ENCODE results near the gene CYB561D2. TPM values are rescaled to one million over a fixed set of nuclear protein-coding genes. Genes with fewer than 3 reads are reported as not detected.
A peak's percentile ranks its signal among the peaks of the same experiment; 100 is the strongest.

Gene CYB561D2
- total RNA-seq, 6 donors from 2014 or later: 13.2 to 35.4 (median 26.8) TPM

DNA sequence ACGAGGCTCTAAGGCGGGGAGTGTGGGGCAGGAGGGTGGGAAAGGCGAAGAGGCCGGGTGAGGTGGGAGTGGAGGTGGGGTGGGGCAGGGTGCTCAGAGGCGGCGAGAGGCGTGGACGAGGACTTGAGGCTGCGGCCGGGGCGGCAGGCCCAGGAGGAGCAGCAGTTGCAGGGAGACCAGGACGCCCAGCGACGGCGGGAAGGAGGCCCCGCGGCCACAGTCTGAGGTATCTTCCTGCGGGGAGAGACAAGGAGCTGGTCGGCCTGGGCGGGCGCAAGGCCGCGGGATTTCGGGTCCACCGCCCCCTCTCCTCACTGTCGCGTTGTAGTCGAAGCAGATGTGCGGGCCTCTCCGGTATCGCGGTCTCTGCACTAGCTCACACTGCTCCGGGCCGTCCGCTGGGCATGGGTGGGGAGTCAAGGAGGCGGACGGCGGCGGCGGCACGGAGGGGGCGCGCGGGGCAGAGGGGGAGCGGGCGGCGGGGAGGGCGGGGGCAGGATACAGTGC lies 14.0 kb downstream of the CYB561D2 start:
- DNase-seq: peak in 1 of 2 donors; percentile 88
- Histone ChIP-seq H3K4me1 (peaks cover 10 to 22% (median 12%) of the 10 kb centered on the region in 4 donors), H3K9me3 (no peaks in the 10 kb centered on the region), H3K36me3 (peaks cover 0 to 7% (median 2%) of the 10 kb centered on the region in 4 donors), H3K27ac (peak overlapping the region; percentile 32 to 76 (median 44)), H3K27me3 (no peaks in the 10 kb centered on the region), H3K4me3 (peak overlapping the region; percentile 53 to 65 (median 58))
- ATAC-seq (ENCODE audit: low FRiP score in 2 of 2): peak in 1 of 2 donors; percentile 66
- 40 to 41% methylated on average over 21 to 39 of the region's 48 CpGs for WGBS, 2 donors
- TF ChIP-seq POLR2A (IDR thresholded peaks at IDR 0.05) (no peak), POLR2AphosphoS5 (IDR thresholded peaks at IDR 0.05) (no peak), EP300 (IDR thresholded peaks at IDR 0.05) (no peak)
- TF ChIP-seq, protein P1, sequence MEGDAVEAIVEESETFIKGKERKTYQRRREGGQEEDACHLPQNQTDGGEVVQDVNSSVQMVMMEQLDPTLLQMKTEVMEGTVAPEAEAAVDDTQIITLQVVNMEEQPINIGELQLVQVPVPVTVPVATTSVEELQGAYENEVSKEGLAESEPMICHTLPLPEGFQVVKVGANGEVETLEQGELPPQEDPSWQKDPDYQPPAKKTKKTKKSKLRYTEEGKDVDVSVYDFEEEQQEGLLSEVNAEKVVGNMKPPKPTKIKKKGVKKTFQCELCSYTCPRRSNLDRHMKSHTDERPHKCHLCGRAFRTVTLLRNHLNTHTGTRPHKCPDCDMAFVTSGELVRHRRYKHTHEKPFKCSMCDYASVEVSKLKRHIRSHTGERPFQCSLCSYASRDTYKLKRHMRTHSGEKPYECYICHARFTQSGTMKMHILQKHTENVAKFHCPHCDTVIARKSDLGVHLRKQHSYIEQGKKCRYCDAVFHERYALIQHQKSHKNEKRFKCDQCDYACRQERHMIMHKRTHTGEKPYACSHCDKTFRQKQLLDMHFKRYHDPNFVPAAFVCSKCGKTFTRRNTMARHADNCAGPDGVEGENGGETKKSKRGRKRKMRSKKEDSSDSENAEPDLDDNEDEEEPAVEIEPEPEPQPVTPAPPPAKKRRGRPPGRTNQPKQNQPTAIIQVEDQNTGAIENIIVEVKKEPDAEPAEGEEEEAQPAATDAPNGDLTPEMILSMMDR (IDR thresholded peaks at IDR 0.05): no peak

DNA sequence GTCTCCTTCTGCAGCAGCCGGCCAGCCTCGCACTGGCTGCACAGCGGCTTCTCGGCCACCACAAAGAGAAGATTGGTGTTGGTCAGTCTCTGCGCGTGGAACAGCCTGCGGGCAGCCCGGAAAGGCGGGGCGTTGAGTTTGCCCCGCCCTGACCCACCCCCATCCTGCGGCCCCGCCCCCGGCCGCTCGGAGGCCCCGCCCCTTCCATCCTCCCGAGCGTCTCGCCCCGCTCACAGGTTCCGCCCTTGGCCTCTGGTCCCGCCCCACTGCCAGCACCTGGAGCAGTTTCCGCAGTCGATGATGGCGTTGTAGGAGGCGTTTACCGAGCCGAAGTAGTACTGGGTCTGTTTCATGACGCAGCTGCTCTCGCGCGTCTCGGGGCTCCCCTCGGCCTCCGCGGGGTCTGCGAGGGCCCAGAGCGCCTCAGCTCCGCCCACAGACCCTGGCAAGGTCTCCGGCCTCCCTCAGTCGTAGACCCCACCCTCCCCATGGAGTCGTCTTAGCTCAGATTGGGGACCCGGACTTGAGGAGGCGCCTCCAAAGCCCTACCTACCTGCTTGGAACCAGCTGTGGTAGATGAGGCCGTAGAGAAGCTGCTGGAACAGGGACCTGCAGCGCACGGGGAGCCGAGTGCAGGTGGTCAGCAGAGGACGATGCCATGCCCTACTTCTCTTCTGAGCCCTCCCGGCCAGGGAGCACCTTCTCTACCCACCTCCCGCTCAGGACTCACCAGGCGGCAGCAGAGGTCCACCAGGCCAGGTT lies 14.6 kb downstream of the CYB561D2 start:
- peak overlapping the region; percentile 53 to 65 (median 58) for H3K4me3 ChIP-seq
- peak in 1 of 2 donors; percentile 28 for TF ChIP-seq POLR2AphosphoS5 (IDR thresholded peaks at IDR 0.05)
- TF ChIP-seq POLR2A (IDR thresholded peaks at IDR 0.05): peak in 1 of 4 donors; percentile 50
- TF ChIP-seq, protein P1 (IDR thresholded peaks at IDR 0.05): no peak
- no peak for TF ChIP-seq EP300 (IDR thresholded peaks at IDR 0.05)

DNA sequence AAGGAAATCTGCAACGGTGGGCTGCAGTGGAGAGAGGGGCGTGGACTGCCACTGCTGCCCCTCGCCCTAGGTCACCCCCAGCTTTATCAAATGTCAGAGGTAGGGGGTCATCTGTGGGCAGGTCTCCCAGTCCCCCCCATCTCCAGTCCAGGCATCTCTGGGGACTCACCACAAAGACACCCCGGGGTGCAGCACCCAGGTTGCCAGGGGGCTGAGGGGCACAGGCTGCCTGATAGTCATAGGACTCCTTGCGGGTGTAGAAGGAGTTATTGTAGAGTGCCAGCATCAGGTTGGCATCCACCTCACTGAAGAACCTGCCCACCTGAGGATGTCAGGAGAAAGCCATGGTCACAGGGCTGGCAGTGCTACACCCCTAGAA lies 15.2 kb downstream of the CYB561D2 start:
- Histone ChIP-seq H3K36me3 (peaks cover 0 to 7% (median 3%) of the 10 kb centered on the region in 4 donors), H3K4me1 (peaks cover 7 to 18% (median 12%) of the 10 kb centered on the region in 4 donors), H3K9me3 (no peaks in the 10 kb centered on the region), H3K4me3 (peak overlapping the region in 3 of 4 donors; percentile 53 to 61 (median 56)), H3K27ac (peak overlapping the region in 1 of 4 donors; percentile 55), H3K27me3 (no peaks in the 10 kb centered on the region)
- no peak for TF ChIP-seq EP300 (IDR thresholded peaks at IDR 0.05)
- WGBS, 2 donors: 86% methylated on average over 5 of the region's 5 CpGs; no CpG with 5 or more reads in 1 of the 2 donors
- ATAC-seq (ENCODE audit: low FRiP score in 2 of 2) (no peak), DNase-seq (peak in 1 of 2 donors; percentile 33)

More for the DNA sequence above, 14.6 kb downstream of the CYB561D2 start:
- peaks cover 7 to 18% (median 12%) of the 10 kb centered on the region in 4 donors for H3K4me1 ChIP-seq
- H3K27ac ChIP-seq: peak overlapping the region; percentile 32 to 76 (median 52)
- no peaks in the 10 kb centered on the region for H3K27me3 ChIP-seq
- H3K9me3 ChIP-seq: no peaks in the 10 kb centered on the region
- ATAC-seq (ENCODE audit: low FRiP score in 2 of 2) (peak; percentile 72 to 93), DNase-seq (peak; percentile 85 to 96)
- 17 to 35% methylated on average over 6 to 37 of the region's 53 CpGs for WGBS, 2 donors
- H3K36me3 ChIP-seq: peaks cover 0 to 7% (median 2%) of the 10 kb centered on the region in 4 donors

DNA sequence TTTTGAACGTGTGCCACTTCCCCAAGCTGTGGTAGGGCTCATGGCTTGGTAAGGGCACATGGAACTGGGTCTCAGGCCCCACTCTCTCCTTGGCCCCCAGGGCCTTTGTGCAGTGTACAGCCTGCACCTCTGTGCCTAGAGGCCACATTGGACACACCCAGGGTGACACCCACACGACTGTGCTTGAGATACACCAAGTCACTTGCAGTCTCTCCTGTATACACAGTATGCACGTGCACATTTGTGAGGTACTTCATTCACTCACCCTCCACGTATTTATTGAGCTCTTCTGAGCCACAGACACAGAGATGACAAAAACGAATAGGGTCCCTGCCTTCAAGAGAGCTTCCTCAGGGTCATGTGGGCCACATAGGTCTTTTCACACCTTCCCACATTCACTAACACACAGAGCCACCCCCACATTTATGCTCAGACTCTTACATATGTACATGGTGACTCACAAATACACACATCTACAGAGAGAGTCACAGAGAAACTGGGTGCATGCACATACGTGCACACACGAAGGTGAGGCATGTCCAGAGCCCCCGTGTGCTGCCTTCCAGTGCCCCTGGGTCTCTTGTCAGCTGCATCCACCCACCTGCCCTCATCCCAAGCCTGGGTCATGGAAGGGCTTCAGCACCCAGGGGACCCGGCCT lies 18.5 kb downstream of the CYB561D2 start:
- no peak for DNase-seq
- ATAC-seq (ENCODE audit: low FRiP score in 2 of 2): no peak
- no peaks in the 10 kb centered on the region for H3K9me3 ChIP-seq
- no peak for TF ChIP-seq EP300 (IDR thresholded peaks at IDR 0.05)
- TF ChIP-seq POLR2AphosphoS5 (IDR thresholded peaks at IDR 0.05): no peak
- TF ChIP-seq, protein P1 (IDR thresholded peaks at IDR 0.05): no peak
- H3K4me3 ChIP-seq: no peak overlapping the region
- peaks cover 7 to 16% (median 12%) of the 10 kb centered on the region in 4 donors for H3K4me1 ChIP-seq
- H3K27ac ChIP-seq: no peak overlapping the region
- H3K36me3 ChIP-seq: peaks cover 0 to 11% (median 4%) of the 10 kb centered on the region in 4 donors
- H3K27me3 ChIP-seq: no peaks in the 10 kb centered on the region
- WGBS, 2 donors: 70 to 75% methylated on average over 5 to 8 of the region's 9 CpGs

DNA sequence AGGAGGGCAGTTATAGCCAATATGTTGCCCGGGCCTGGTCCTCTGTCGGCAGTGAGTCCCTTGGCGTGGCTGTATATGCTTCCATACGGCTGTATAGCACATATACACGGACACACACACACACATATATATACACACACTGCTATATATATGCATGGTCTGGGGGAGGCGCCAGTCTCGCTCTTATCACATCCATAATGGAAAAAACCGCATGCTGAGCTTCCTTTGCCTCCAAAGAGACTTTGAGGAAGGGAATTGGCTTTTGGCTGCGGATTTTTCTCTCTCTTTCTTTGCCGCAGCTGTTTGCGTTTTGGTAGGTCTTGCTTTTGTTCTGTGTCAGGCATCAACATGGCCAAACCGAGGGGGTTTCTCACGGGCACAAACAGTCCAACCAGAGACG lies 19.9 kb downstream of the CYB561D2 start:
- no peaks in the 10 kb centered on the region for H3K27me3 ChIP-seq
- H3K36me3 ChIP-seq: peaks cover 0 to 19% (median 4%) of the 10 kb centered on the region in 4 donors
- ATAC-seq (ENCODE audit: low FRiP score in 2 of 2) (no peak), DNase-seq (no peak)
- H3K27ac ChIP-seq: no peak overlapping the region
- WGBS, 2 donors: 61 to 70% methylated on average over 14 of the region's 14 CpGs
- TF ChIP-seq EP300 (IDR thresholded peaks at IDR 0.05): no peak
- TF ChIP-seq, protein P1 (IDR thresholded peaks at IDR 0.05): no peak
- no peak for TF ChIP-seq POLR2AphosphoS5 (IDR thresholded peaks at IDR 0.05)
- no peak for TF ChIP-seq POLR2A (IDR thresholded peaks at IDR 0.05)
- no peak overlapping the region for H3K4me3 ChIP-seq
- H3K9me3 ChIP-seq: no peaks in the 10 kb centered on the region
- peaks cover 0 to 2% (median 1%) of the 10 kb centered on the region in 4 donors for H3K4me1 ChIP-seq

Data from upper lobe of left lung (tissue), 6 donors.